Measurements from ENCODE around the gene PDE6B. TPM values are rescaled to one million over a fixed set of nuclear protein-coding genes. Genes with fewer than 3 reads are reported as not detected.
A peak's percentile ranks its signal among the peaks of the same experiment; 100 is the strongest.

The PDE6B gene
- total RNA-seq, 1 experiment from 2014 or later = not detected

DNA sequence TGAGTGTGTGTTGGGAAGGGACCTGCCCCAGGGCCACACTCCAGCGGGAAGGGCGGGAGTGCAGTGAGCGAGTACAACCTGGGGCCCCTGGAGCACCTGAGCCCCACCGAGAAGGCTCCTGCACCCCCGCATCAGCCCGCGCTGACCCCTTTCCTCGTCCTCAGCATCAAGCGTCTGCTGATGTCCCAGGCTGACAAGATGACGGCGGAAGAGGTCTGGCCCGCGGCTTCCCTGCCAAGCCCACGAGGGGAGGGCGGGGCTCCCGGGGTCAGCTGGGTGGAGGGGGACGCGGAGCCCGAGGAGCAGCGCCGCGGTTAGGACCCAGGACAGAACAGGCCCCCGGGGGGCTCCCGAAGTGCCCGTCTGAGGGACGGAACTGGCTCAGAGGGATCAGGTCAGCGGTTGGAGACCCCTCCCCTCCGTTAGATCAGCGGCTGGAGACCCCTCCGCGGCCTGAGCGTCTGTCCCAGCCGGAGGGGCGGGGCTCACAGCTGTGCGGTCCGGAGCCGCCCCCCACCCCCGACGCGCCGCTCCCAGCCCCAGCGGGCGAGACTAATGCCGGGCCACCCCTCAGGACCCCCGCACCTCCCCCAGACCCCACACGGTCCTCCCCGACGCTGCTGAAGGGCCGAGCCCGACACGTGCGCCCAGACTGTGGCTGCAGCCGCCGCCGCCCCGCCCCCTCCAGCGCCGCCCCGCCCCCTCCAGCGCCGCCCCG, 55.7 kb downstream of the PDE6B start:
- intact Hi-C loops (cut with micrococcal nuclease; ENCODE audit: unreplicated experiment) = no loop called here
- Histone ChIP-seq H3K9me3 (no peaks in the 10 kb centered on the region), H3K27me3 (replicated peaks; ENCODE audit: control insufficient read depth, insufficient read depth, low read length) (no peaks in the 10 kb centered on the region), H3K36me3 (ENCODE audit: control insufficient read depth, insufficient read depth, low read length) (no peaks in the 10 kb centered on the region), H3K4me1 (peaks cover 10% of the 10 kb centered on the region; the same call in 1 of the 2 replicates), H3K4me3 (ENCODE audit: low read depth, low read length) (peak overlapping the region; percentile 56)
- Mint-ChIP-seq H3K9me3 (ENCODE audit: unreplicated experiment) (no peaks in the 10 kb centered on the region), H3K4me1 (ENCODE audit: low read depth, unreplicated experiment) (no peaks in the 10 kb centered on the region), H3K4me3 (ENCODE audit: unreplicated experiment) (peak overlapping the region; percentile 75), H3K36me3 (ENCODE audit: insufficient read depth, unreplicated experiment) (peaks cover 11% of the 10 kb centered on the region), H3K27me3 (ENCODE audit: insufficient read depth, unreplicated experiment) (no peaks in the 10 kb centered on the region), H3K27ac (ENCODE audit: unreplicated experiment) (peak overlapping the region; percentile 70)
- peak; percentile 69 to 71 for DNase-seq
- TF ChIP-seq, protein P1, sequence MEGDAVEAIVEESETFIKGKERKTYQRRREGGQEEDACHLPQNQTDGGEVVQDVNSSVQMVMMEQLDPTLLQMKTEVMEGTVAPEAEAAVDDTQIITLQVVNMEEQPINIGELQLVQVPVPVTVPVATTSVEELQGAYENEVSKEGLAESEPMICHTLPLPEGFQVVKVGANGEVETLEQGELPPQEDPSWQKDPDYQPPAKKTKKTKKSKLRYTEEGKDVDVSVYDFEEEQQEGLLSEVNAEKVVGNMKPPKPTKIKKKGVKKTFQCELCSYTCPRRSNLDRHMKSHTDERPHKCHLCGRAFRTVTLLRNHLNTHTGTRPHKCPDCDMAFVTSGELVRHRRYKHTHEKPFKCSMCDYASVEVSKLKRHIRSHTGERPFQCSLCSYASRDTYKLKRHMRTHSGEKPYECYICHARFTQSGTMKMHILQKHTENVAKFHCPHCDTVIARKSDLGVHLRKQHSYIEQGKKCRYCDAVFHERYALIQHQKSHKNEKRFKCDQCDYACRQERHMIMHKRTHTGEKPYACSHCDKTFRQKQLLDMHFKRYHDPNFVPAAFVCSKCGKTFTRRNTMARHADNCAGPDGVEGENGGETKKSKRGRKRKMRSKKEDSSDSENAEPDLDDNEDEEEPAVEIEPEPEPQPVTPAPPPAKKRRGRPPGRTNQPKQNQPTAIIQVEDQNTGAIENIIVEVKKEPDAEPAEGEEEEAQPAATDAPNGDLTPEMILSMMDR (IDR thresholded peaks at IDR 0.05; ENCODE audit: insufficient read depth in 1 of 2, low read depth in 1 of 2, low read length in 1 of 2, severe bottlenecking in 1 of 2, unreplicated experiment in 1 of 2) = no peak
- ChIA-PET POLR2A (no interaction called here), CTCF (no interaction called here)
- no TSS peak for BruUV-seq (replicated peaks)

DNA sequence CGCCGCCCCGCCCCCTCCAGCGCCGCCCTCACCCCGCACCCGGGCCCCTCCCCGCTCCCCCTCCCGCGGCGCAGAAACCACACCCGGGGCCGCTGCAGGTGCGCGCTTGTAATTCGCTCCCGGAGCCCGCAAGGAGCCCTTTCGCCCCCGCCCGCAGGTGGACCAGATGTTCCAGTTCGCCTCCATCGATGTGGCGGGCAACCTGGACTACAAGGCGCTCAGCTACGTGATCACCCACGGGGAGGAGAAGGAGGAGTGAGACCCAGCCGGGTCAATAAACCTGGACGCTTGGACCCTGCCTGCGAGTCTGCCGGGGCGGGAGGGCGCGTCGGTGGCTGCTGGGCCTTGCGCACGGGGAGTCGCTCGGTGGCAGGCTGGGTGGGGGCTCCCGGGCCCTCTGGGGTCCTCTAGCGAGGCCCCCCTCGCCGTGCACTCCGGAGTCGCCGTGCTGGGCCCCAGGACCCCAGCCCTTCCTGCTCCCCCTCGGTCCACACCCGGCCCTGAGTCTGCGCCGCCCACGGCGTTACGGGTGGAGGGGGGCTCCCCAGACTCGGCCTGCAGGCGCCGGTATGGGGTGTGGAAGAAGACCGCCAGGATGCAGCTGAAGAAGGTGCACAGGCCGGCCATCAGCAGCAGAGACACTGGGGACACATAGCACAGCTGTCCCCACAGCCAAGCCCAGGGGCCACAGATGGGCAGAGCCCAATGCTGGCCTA, 56.5 kb downstream of the PDE6B start:
- CTCF ChIA-PET = no interaction called here
- peaks cover 12% of the 10 kb centered on the region for H3K4me1 ChIP-seq
- intact Hi-C loops (cut with micrococcal nuclease; ENCODE audit: unreplicated experiment) = no loop called here
- H3K9me3 ChIP-seq = no peaks in the 10 kb centered on the region
- H3K27me3 ChIP-seq (replicated peaks; ENCODE audit: control insufficient read depth, insufficient read depth, low read length) = no peaks in the 10 kb centered on the region
- TF ChIP-seq, protein P1 (IDR thresholded peaks at IDR 0.05; ENCODE audit: insufficient read depth in 1 of 2, low read depth in 1 of 2, low read length in 1 of 2, severe bottlenecking in 1 of 2, unreplicated experiment in 1 of 2) = no peak
- Mint-ChIP-seq H3K36me3 (ENCODE audit: insufficient read depth, unreplicated experiment) (peaks cover 11% of the 10 kb centered on the region), H3K4me3 (ENCODE audit: unreplicated experiment) (peak overlapping the region; percentile 75), H3K4me1 (ENCODE audit: low read depth, unreplicated experiment) (no peaks in the 10 kb centered on the region), H3K27ac (ENCODE audit: unreplicated experiment) (peak overlapping the region; percentile 70), H3K9me3 (ENCODE audit: unreplicated experiment) (no peaks in the 10 kb centered on the region), H3K27me3 (ENCODE audit: insufficient read depth, unreplicated experiment) (no peaks in the 10 kb centered on the region)
- DNase-seq = peak; percentile 84
- no peaks in the 10 kb centered on the region for H3K36me3 ChIP-seq (ENCODE audit: control insufficient read depth, insufficient read depth, low read length)
- BruUV-seq (replicated peaks) = no TSS peak
- POLR2A ChIA-PET = no interaction called here
- peak overlapping the region; percentile 61 for H3K4me3 ChIP-seq (ENCODE audit: low read depth, low read length)

DNA sequence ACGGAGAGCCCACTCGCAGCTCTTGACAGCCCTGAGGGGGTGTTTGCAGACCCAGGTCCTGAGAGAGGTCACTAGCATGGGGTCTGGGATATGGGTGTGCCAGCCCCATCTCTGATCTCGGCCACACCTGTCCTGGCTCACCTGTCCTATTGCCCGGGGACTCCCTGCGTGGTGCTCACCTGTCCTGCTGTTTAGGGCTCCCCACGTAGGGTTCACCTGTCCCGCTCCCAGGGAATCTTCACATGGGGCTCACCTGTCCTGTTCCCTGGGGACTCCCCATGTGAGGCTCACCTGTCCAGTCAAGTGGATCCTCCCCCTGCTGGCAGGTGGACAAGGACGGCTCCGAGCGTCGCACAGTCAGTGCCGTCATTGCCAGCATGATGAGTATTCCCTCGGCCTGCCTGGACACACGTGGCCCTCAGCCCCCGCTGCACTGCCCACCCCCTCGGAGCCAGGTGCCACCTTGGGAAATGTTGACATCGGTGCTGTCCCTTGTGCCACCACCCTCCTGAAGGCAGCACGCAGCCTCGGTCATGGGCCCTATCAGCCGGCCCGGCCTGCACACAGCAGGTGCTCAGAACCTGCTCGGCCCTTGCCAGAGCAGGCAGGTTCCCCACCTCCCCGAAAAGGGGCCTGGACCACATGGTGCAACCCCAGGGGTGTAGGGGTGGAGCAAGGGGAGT, 57.3 kb downstream of the PDE6B start:
- intact Hi-C loops (cut with micrococcal nuclease; ENCODE audit: unreplicated experiment) = no loop called here
- DNase-seq = no peak
- Mint-ChIP-seq H3K27me3 (ENCODE audit: insufficient read depth, unreplicated experiment) (no peaks in the 10 kb centered on the region), H3K4me3 (ENCODE audit: unreplicated experiment) (peak overlapping the region; percentile 75), H3K27ac (ENCODE audit: unreplicated experiment) (no peak overlapping the region), H3K9me3 (ENCODE audit: unreplicated experiment) (no peaks in the 10 kb centered on the region), H3K4me1 (ENCODE audit: low read depth, unreplicated experiment) (peaks cover 3% of the 10 kb centered on the region), H3K36me3 (ENCODE audit: insufficient read depth, unreplicated experiment) (peaks cover 8% of the 10 kb centered on the region)
- Histone ChIP-seq H3K27me3 (replicated peaks; ENCODE audit: control insufficient read depth, insufficient read depth, low read length) (no peaks in the 10 kb centered on the region), H3K4me3 (ENCODE audit: low read depth, low read length) (peak overlapping the region; percentile 61), H3K9me3 (no peaks in the 10 kb centered on the region), H3K4me1 (peaks cover 19% of the 10 kb centered on the region), H3K36me3 (ENCODE audit: control insufficient read depth, insufficient read depth, low read length) (no peaks in the 10 kb centered on the region)
- no TSS peak for BruUV-seq (replicated peaks)
- ChIA-PET POLR2A (no interaction called here), CTCF (no interaction called here)
- TF ChIP-seq, protein P1 (IDR thresholded peaks at IDR 0.05; ENCODE audit: insufficient read depth in 1 of 2, low read depth in 1 of 2, low read length in 1 of 2, severe bottlenecking in 1 of 2, unreplicated experiment in 1 of 2) = no peak
